Stimulated activated CD4-positive, alpha-beta T cell treated with anti-CD3 and anti-CD28 coated beads, Interleukin-2, amount 100 ng/mL, for 4 hours (primary cell): ENCODE measurements around the gene CD300H.

Source experiments
- DNase-seq: peaks from one replicate; pipeline ENCODE4 v3.0.0-alpha.2; 2020; ENCODE audit warnings: low read depth

The CD300H gene

GRCh38 chr17:74567397-74567796 lies at the start of gene CD300H:
Gene CD300H, minus strand, starts transcription at chr17:74567509.
- no peak for DNase-seq

GRCh38 chr17:74616696-74617095 lies 49.4 kb upstream of the CD300H start:
- no peak for DNase-seq

- DNase-seq: no peak
Measured at GRCh38 chr17:74612046-74612445, 44.7 kb upstream of the CD300H start.

GRCh38 chr17:74610108-74610507 lies 42.8 kb upstream of the CD300H start:
- no peak for DNase-seq

- no peak for DNase-seq
Measured at GRCh38 chr17:74608511-74608910, 41.2 kb upstream of the CD300H start.

- no peak for DNase-seq
Measured at GRCh38 chr17:74607221-74607620, 39.9 kb upstream of the CD300H start.

GRCh38 chr17:74606050-74606449 lies 38.7 kb upstream of the CD300H start:
- no peak for DNase-seq

- no peak for DNase-seq
Measured at GRCh38 chr17:74605361-74605760, 38.1 kb upstream of the CD300H start.

GRCh38 chr17:74604761-74605160 lies 37.5 kb upstream of the CD300H start:
- no peak for DNase-seq

GRCh38 chr17:74604200-74604599 lies 36.9 kb upstream of the CD300H start:
- DNase-seq: no peak

- DNase-seq: no peak
Measured at GRCh38 chr17:74603746-74604145, 36.4 kb upstream of the CD300H start.

- no peak for DNase-seq
Measured at GRCh38 chr17:74603037-74603635, 35.8 kb upstream of the CD300H start.

- no peak for DNase-seq
Measured at GRCh38 chr17:74601944-74602572, 34.7 kb upstream of the CD300H start.

GRCh38 chr17:74599448-74599939 lies 32.2 kb upstream of the CD300H start:
- no peak for DNase-seq

- no peak for DNase-seq
Measured at GRCh38 chr17:74599023-74599399, 31.7 kb upstream of the CD300H start.

GRCh38 chr17:74598346-74599022 lies 31.2 kb upstream of the CD300H start:
- no peak for DNase-seq

- DNase-seq: no peak
Measured at GRCh38 chr17:74597069-74597790, 29.9 kb upstream of the CD300H start.

GRCh38 chr17:74595037-74595750 lies 27.9 kb upstream of the CD300H start:
- DNase-seq: no peak

- no peak for DNase-seq
Measured at GRCh38 chr17:74592087-74592990, 25.0 kb upstream of the CD300H start, which contains the start of gene CD300LD. Gene CD300LD, minus strand, starts transcription at chr17:74592283. Its CDS starts 81 bp downstream, at chr17:74592202.

- DNase-seq: no peak
Measured at GRCh38 chr17:74591503-74591902, 24.2 kb upstream of the CD300H start.

- no peak for DNase-seq
Measured at GRCh38 chr17:74585711-74586110, 18.4 kb upstream of the CD300H start.
